IPS-NIHi7 (cell line): ENCODE measurements around the gene CXorf66.
"Not testable (repeated sequence)": the region's sequence is repeated elsewhere in the genome, so short reads cannot be mapped to it uniquely, and the experiment has no call there.

Source experiments
- DNase-seq: peaks from one replicate; pipeline ENCODE4 v3.0.0; 2012; ENCODE audit warnings: mixed read lengths; ENCODE audit errors: extremely low spot score

CXorf66 gene

DNA sequence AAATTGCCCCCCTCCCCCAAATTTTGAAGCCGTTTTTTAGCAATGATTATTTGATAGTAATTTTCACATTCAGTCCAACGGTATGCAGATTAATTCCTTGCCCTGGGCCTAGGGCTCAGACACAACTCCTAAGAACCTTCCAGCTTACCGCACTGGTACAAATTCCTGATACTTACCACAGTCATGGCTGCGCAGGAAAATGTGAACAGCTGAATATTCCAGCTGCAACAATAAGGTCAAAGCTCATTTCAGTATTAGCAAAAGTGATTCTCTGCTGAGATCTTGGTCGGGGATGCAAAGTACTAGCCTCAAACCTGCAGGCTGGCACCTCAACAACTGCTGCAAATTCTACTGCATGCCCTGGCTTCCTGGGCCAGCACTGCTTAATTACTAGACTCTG is 35.4 kb downstream of the CXorf66 start:
- DNase-seq: no peak

DNA sequence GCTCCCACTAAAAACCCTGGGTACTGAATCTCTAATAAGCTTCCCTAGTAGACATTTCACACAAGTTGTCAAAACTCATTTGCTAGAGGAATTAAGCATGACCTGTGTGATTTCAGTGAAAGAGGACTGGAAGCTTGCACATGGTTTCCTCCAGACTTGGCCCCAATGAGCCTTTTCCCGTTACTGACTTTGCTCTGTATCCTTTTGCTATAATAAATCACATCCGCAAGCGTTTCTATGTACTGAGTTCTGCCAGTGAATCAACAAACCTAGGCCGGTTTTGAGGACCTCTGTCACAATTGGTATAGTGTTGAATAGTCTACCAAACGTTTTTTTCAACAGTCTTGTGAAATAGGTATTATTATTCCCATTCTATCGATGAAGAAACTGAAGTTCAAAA is 40.6 kb downstream of the CXorf66 start:
- DNase-seq: no peak

DNA sequence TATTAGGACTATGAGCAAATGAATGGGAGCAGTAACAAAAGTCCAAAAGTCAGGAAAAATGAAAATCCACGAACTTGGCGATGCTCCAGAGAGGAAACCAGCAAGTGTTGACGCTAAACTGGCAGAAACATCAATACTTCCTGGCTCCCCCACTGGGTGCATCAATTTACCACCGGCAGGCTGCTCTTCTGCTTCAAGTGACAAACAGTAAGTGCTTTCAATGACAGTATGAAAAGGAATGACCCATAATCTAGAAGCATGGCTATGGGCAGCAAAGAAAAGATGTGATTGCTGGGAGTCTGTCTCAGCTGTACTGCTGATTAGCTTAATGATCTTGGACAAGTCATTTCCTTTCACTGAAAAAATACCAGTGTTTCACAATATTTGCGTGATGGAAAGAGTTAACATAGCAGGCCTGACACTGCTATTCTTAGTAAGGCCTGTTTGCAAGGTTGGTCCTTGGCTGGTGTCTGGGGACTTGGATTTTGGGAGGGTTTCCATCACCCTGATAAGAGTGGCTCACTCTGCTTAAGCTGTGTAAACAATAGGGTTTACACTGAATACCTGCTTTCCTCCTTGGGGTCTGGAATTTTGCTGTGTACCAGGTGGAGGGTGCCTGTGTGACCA is 41.1 kb downstream of the CXorf66 start:
- no peak for DNase-seq

DNA sequence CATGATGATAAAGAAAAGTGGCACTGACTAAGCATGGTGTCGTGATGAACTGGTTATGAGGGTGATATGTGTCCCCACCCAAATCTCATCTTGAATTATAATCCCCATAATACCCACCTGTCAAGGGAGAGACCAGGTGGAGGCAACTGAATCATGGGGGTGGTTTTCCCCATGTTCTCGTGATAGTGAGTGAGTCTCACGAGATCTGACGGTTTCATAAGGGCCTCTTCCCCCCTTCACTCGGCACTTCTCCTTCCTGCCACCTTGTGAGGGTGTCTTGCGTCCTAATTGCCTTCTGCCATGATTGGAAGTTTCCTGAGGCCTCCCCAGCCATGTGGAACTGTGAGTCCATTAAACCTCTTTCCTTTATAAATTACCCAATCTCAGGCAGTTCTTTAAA is 44.2 kb downstream of the CXorf66 start:
- DNase-seq: not testable (repeated sequence)

DNA sequence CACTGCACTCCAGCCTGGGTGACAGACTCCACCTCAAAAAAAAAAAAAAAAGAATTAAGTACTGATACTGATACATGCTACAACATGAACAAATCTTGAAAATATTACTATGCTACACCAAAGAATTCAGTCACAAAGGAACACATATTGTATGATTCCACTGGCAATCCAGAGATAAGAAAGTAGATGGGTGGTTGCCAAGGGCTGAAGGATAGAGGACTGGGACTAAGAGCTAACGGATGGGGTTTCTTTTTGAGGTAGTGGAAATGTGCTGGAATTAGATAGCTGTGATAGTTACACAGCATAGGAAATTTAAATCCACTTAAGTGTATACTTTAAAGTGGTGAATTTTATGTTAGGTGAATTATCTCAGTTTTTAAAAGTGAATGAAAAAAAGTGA is 45.0 kb downstream of the CXorf66 start:
- no peak for DNase-seq

DNA sequence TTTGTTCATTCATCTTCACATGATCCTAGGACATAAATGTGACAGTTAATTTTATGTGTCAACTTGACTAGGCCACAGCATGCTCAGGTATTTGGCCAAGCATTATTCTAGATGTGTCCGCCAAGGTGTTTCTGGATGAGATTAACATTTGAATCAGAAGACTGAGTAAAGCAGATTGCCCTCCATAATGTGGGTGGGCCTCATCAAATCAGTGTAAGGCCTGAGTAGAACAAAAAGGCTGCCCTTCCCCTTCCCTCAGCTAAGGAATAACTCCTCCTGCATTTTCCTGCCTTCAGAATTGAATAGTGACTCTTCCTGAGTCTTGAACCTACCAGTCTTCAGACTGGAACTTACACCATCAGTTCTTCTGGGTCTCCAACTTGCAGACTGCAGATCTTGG is 50.9 kb downstream of the CXorf66 start:
- no peak for DNase-seq

DNA sequence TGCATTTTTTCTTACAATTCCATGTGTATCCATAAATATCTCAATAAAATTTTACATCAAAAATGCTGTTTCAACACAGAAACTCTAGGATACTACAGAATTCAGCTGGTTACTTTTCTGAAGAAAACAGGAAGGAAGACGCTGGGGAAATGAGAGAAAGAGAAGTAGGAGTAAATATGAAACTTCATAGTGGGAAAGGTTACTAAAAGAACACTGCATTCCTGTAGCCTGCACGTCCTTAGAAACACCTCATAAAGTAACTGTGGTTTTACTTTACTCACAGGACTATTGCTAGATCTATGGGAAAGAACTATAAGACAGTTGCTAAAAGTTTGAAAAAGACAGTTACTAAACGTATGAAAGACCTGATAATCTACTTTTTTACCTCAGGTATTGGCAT is 55.6 kb downstream of the CXorf66 start:
- DNase-seq: no peak

DNA sequence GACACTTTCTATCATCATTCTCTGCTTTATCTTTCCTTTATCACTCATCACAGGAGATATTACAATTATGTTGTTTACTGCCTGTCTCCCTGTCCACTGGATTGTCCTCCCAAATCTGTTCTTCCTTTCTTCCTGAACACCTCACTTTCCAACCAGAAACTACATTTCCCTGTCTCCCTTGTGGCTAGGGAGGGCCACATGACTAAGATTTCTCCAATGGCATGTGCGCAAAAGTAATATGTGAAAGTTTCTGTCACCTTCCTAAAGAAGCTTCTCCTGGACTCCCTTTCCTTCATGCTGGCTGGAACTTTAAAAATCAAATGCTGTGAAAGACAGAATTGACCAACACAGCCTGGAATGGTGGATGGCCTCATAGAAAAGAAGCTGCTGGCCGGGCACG is 58.2 kb downstream of the CXorf66 start:
- no peak for DNase-seq

DNA sequence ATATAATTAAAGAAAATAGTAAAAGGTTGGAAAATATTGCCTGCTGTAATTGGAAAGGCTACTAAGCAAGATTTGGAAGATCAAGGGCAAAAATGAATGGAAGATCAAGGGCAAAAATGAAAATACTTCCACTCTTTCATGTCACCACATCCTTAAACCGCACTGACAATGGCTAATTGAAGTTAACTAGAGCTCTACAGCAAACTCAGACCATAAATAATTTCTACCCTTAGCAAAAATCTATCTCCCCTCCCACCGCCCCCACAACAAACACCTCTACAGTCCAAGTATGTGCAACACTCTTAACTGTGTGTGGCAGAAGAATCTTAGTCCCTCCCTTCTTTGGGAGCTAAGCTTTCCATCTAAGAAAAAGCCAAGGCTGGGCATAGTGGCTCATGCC is 59.6 kb downstream of the CXorf66 start:
- DNase-seq: no peak
